Spleen (tissue), 13 donors: ENCODE data around the gene SYCE1. TPM values are rescaled to one million over a fixed set of nuclear protein-coding genes. Genes with fewer than 3 reads are reported as not detected.

Experiments used
- DNase-seq: peaks from one replicate; pipeline ENCODE4 v3.0.0-alpha.2; 2020
- H3K27ac ChIP-seq, 8 donors: fragments of 200-600 bp; sonication (generic) in 7 of 8; 1 replicate in 4 of 8; 2 replicates in 4 of 8; pipeline versions ENCODE4 v1.5.0 to v1.8.0; 2016 to 2021; ENCODE audit warnings: inconsistent platforms in 4 of 8, mild to moderate bottlenecking in 4 of 8, moderate library complexity in 1 of 8
- H3K27me3 ChIP-seq, 7 donors: fragments of 200-600 bp; sonication (generic) in 6 of 7; replicated peaks in 1 of 7; 1 replicate in 4 of 7; 2 replicates in 3 of 7; pipeline versions ENCODE4 v1.5.0 to v1.8.0; 2016 to 2021; ENCODE audit warnings: inconsistent platforms in 3 of 7, mild to moderate bottlenecking in 1 of 7
- H3K36me3 ChIP-seq, 6 donors: fragments of 200-600 bp; sonication (generic) in 5 of 6; 1 replicate in 4 of 6; 2 replicates in 2 of 6; pipeline versions ENCODE4 v1.5.0 to v1.8.0; 2016 to 2021; ENCODE audit warnings: inconsistent platforms in 2 of 6
- H3K4me1 ChIP-seq, 6 donors: fragments of 200-600 bp; sonication (generic) in 5 of 6; 1 replicate in 3 of 6; 2 replicates in 3 of 6; pipeline versions ENCODE4 v1.5.0 to v1.8.0; 2016 to 2021; ENCODE audit warnings: inconsistent platforms in 3 of 6
- H3K4me3 ChIP-seq, 8 donors: fragments of 200-600 bp; sonication (generic) in 7 of 8; 1 replicate in 4 of 8; 2 replicates in 4 of 8; pipeline versions ENCODE4 v1.5.0 to v1.8.0; 2016 to 2021; ENCODE audit warnings: inconsistent platforms in 4 of 8, mild to moderate bottlenecking in 4 of 8, moderate library complexity in 2 of 8
- H3K9me3 ChIP-seq, 8 donors: fragments of 200-600 bp; sonication (generic) in 7 of 8; 1 replicate in 4 of 8; 2 replicates in 4 of 8; pipeline versions ENCODE4 v1.5.0 to v1.8.0; 2016 to 2021; ENCODE audit warnings: inconsistent platforms in 4 of 8
- POLR2A ChIP-seq, 3 donors: fragments of 450-650 bp; IDR thresholded peaks; one replicate each; pipeline ENCODE4 v1.5.1; 2017; ENCODE audit warnings: antibody characterized with exemption in 3 of 3, mild to moderate bottlenecking in 1 of 3
- POLR2AphosphoS5 ChIP-seq, 3 donors: sonication (generic); formaldehyde crosslinking; IDR thresholded peaks; one replicate each; pipeline ENCODE4 v1.5.1; 2017; ENCODE audit warnings: antibody characterized with exemption in 3 of 3
- WGBS, 5 donors: extraction: QIAGEN DNeasy Blood & Tissue Kit in 3 of 5; methylation state at CpG; one replicate each; pipeline versions ENCODE4 v1.1.5 to v1.1.7; 2013 to 2018; 5-methylcytosine and 5-hydroxymethylcytosine counted together
- intact Hi-C: fragments of 100-400 bp; cut with DNase I; formaldehyde crosslinking; loops from one replicate; pipeline ENCODE4 v1.15.0; 2023; ENCODE audit warnings: low total_unique reads
- long read RNA-seq, 2 donors: transcript quantifications; one replicate each; lab custom pipeline, GENCODE V29; 2026
- polyA plus RNA-seq, 3 donors: library from polyadenylated mRNA; stranded (reverse); fragments of 200-250 nt; gene quantifications; one replicate each; pipeline ENCODE4 v1.2.1, GENCODE V29; 2013
- total RNA-seq, 7 donors: library from RNA; depleted of rRNA in 3 of 7; stranded (reverse); fragments of >200 nt in 3 of 7; fragmentation: NEBNext Ultra II Directional in 4 of 7; extraction: Animal tissue kit (Norgen Biotek cat#: 25700) in 4 of 7; gene quantifications; one replicate each; pipeline versions ENCODE4 v1.1.0 to v1.2.1, GENCODE V29; 2016 to 2021
- TF ChIP-seq, protein P1 (sequence below), 11 experiments: fragments of 200-600 bp in 7 of 11; fragments of 450-650 bp in 4 of 11; sonication (generic) in 4 of 11; IDR thresholded peaks in 8 of 11; conservative IDR thresholded peaks in 3 of 11; 1 replicate in 7 of 11; 2 replicates in 4 of 11; pipeline versions ENCODE4 v1.4.0 to v1.8.0; 2016 to 2021; ENCODE audit warnings: antibody characterized with exemption in 11 of 11, inconsistent platforms in 4 of 11, mild to moderate bottlenecking in 1 of 11
- donor health status: healthy with polysubstance abuse.
- donor health status: DM: no; HTN: no; CAD: no; lungs with moderate emphysema.
- donor health status: DM: no; HTN: no; CAD: no.
- donor health status: Bipolar disorder and iron deficiency.
- donor health status: healthy.
- donor health status: DM: no; HTN: no; CAD: no.
- donor health status: DM: yes; HTN: yes; CAD: no.

Gene SYCE1, protein sequence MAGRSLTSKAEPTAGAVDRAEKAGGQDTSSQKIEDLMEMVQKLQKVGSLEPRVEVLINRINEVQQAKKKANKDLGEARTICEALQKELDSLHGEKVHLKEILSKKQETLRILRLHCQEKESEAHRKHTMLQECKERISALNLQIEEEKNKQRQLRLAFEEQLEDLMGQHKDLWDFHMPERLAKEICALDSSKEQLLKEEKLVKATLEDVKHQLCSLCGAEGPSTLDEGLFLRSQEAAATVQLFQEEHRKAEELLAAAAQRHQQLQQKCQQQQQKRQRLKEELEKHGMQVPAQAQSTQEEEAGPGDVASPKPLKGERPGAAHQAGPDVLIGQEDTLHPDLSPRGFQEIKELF
- total RNA-seq (1 to 10 TPM in 2 of 7 donors, under 1 TPM in 1, not detected in 4; 0.86 to 1.9 (median 1.3) TPM), polyA plus RNA-seq (1 to 10 TPM in 2 of 3 donors, under 1 TPM in 1; 0.24 to 3.5 (median 1.5) TPM)
- long read RNA-seq, donor 1: 0 reads
- long read RNA-seq, donor 2: 0 reads

DNA sequence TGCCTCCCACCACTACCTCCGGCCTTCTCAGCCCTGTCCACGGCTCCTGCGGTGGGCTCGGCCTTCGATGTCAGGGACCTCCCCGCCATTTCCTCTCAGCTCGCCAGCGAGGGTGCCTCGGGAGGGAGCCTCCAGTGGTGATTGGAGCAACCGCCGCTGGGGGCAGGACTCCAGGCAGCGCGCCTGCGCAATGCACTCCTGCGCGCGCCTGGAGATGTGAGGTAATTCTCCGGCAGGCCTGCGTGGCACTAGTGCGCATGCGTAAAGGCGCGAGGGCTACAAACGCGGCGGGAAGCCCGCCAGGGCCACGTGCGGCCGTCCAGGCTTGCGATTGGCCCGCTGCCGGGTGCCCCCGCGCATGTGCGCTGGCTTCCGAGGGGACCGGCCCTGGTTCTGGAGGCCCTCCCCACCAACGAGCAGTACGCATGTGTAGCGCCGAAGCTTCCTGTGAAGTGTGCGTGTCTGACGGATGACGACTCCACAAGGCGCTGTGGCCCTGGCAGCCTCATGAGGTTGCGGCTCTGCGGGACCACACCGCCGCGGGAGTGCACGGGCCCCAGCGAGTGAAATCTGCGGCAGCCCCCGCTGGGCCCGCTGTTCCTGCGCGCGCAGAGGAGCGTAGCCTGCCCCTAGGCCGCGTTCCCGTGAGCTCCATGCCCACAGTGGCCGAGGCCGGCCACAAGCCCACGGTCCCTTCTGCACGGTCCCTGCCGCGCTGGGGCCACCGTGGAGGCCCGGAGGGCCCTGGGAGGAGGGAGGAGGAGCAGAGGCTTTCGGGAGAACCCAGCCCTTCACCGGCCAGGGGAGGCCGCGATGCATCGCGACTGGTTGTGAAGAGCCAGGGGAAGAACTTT, at the start of gene SYCE1:
SYCE1 (minus strand) TSS at position 143 of the 854 bp plus-strand sequence; CDS start at position 89, 54 bp downstream.
- Histone ChIP-seq H3K27me3 (peaks cover 0 to 36% (median 7%) of the 10 kb centered on the region in 7 donors), H3K9me3 (peaks cover 0 to 25% (median 10%) of the 10 kb centered on the region in 8 donors), H3K27ac (peak within 1 kb of the TSS in 1 of 8 donors; percentile 87), H3K4me1 (no peaks in the 10 kb centered on the region), H3K4me3 (peak within 1 kb of the TSS in 1 of 8 donors; percentile 35), H3K36me3 (no peaks in the 10 kb centered on the region)
- TF ChIP-seq POLR2AphosphoS5 (IDR thresholded peaks at IDR 0.05) (no peak), POLR2A (IDR thresholded peaks at IDR 0.05) (no peak)
- TF ChIP-seq, protein P1, sequence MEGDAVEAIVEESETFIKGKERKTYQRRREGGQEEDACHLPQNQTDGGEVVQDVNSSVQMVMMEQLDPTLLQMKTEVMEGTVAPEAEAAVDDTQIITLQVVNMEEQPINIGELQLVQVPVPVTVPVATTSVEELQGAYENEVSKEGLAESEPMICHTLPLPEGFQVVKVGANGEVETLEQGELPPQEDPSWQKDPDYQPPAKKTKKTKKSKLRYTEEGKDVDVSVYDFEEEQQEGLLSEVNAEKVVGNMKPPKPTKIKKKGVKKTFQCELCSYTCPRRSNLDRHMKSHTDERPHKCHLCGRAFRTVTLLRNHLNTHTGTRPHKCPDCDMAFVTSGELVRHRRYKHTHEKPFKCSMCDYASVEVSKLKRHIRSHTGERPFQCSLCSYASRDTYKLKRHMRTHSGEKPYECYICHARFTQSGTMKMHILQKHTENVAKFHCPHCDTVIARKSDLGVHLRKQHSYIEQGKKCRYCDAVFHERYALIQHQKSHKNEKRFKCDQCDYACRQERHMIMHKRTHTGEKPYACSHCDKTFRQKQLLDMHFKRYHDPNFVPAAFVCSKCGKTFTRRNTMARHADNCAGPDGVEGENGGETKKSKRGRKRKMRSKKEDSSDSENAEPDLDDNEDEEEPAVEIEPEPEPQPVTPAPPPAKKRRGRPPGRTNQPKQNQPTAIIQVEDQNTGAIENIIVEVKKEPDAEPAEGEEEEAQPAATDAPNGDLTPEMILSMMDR (IDR thresholded peaks at IDR 0.05 in 8 of 11, conservative IDR thresholded peaks at IDR 0.05 in 3 of 11): peak in 2 of 11 experiments; percentile 51 to 66
- 62 to 80% (median 69%) methylated on average over 40 to 77 of the region's 77 CpGs for WGBS, 5 donors
- intact Hi-C loops: no loop called here
- DNase-seq: no peak

DNA sequence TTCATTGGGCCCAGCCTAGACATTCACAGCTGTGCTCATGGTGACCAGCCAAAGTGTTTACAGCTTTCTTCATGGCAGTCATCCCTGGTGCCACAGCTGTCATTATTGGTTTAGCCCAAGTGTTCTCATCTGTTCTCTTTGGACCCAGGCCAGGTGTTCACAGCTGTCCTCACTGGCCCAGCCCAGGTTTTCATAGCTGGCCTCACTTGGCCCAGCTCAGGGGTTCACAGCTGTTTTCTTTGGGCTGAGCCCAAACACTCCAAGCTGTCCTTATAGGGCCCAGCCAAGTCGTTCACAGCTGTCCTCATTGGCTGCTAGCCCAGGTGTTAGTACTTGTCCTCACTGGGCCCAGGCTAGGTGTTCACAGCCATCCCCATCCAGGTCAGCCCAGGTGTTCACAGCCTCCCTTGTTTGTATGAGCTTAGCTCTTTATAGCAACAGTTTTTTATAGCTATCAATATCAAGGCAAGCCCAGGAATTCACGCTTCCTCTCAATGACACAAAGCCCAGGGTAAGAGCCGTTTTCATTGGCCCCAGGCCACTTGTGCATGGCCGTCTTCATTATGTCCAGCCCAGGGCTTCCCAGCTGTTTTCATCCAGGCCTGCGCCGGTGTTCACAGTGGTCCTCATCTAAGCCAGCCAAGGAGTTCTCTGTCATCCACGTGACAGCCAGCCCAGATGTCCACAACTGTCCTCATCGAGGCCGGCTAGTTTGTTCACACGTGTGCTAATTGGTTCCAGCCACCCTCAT, 49.6 kb upstream of the SYCE1 start:
- TF ChIP-seq POLR2A (IDR thresholded peaks at IDR 0.05) (no peak), POLR2AphosphoS5 (IDR thresholded peaks at IDR 0.05) (no peak)
- TF ChIP-seq, protein P1 (IDR thresholded peaks at IDR 0.05 in 8 of 11, conservative IDR thresholded peaks at IDR 0.05 in 3 of 11): no peak
- H3K9me3 ChIP-seq: peaks cover 0 to 7% (median 0%) of the 10 kb centered on the region in 8 donors
- no peak overlapping the region for H3K4me3 ChIP-seq
- H3K36me3 ChIP-seq: no peaks in the 10 kb centered on the region
- intact Hi-C loops: no loop called here
- DNase-seq: no peak
- H3K27me3 ChIP-seq: peaks cover 0 to 4% (median 0%) of the 10 kb centered on the region in 7 donors
- H3K27ac ChIP-seq: no peak overlapping the region
- H3K4me1 ChIP-seq: no peaks in the 10 kb centered on the region
- 84 to 88% (median 86%) methylated on average over 10 of the region's 10 CpGs for WGBS, 5 donors

DNA sequence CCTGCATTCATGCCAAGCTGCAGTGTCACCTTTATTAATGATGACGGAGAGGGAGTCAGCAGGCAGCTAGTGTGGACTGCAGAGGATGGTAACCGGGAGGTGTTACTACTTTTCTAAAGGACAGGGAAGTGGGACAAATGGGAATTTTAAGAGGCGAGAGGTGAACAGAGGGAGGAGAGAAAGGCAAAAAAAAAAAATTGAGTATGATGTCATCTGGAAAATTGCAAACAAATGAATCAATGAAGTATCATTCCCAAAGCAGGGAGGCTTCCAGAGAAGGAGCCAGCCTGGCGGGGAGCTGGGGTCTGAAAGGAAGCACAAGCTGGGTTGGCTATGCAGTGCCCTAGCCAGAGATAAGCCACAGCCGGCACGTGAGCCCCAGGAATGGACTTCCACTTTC, 48.3 kb upstream of the SYCE1 start:
- TF ChIP-seq POLR2AphosphoS5 (IDR thresholded peaks at IDR 0.05): no peak
- TF ChIP-seq, protein P1 (IDR thresholded peaks at IDR 0.05 in 8 of 11, conservative IDR thresholded peaks at IDR 0.05 in 3 of 11): no peak
- no peak for TF ChIP-seq POLR2A (IDR thresholded peaks at IDR 0.05)
- H3K27ac ChIP-seq: no peak overlapping the region
- H3K27me3 ChIP-seq: peaks cover 0 to 8% (median 0%) of the 10 kb centered on the region in 7 donors
- WGBS, 5 donors: 61 to 70% (median 69%) methylated on average over 6 of the region's 6 CpGs
- no peak overlapping the region for H3K4me3 ChIP-seq
- H3K9me3 ChIP-seq: peaks cover 0 to 7% (median 0%) of the 10 kb centered on the region in 8 donors
- H3K4me1 ChIP-seq: no peaks in the 10 kb centered on the region
- H3K36me3 ChIP-seq: no peaks in the 10 kb centered on the region
- no peak for DNase-seq
- intact Hi-C loops: no loop called here
